NCI-H1417 (cell line): ENCODE data around the gene DTWD2.
"Not testable (repeated sequence)": the region's sequence is repeated elsewhere in the genome, so short reads cannot be mapped to it uniquely, and the experiment has no call there.

Source experiments
- DNase-seq, 3 experiments: peaks; one replicate each; lab custom pipeline; 2025; lab: John Stamatoyannopoulos, UW

DTWD2 gene

DNA sequence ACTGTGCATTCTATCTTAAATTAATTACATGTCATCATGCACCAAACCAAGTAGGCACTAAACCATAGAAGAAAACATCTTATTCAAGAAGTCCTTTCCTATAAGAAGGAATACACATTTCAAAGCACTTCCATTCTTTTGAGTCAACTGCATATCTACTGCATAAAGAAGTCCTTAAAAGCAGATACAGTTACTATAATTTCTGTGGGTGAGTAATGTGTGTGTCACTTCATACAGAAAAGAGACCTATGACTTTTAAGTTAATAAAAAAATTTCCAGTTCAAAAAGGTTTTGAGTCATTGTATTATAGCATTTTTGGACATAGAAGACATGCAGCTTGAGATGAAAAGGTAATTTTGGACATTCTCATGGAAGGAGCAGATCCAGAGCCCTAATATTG lies 125.0 kb downstream of the DTWD2 start:
- no peak for DNase-seq

DNA sequence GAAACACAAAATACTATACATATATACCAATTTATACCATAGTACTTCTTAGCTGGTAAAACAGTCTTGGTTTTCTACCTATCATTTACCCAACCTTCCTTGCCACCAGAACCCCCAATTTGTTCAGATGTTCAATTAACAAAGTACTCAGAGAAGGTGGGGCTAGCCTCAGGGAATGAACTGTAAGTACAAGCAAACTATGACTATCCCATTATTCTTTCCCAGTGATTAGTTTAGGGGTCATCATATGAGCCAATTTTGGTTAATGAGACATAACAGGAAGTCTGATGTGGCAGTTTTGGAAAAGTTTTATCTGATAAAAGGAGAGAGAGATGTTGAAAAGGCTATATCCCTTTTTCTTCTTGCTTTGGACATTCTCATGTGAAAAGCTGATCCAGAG lies 125.8 kb downstream of the DTWD2 start:
- no peak for DNase-seq

DNA sequence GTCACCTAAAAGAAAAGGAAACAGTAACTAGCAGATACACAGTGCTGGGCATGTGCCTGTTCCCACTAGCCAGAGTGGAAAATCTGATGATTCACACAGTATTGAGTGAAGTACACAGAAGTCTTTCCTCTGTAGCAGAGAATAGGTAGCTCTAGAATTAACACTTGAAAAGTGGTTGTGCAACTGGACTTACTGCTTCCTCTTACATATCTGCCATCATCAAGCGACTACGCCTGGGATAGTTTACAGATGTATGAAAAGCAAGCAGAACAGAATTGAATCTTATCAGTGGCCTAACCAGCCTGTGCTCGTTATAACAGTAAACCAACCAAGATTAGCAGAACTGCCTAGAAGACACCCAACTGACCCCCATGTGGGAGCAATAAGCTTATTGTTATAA lies 130.6 kb downstream of the DTWD2 start:
- no peak for DNase-seq

DNA sequence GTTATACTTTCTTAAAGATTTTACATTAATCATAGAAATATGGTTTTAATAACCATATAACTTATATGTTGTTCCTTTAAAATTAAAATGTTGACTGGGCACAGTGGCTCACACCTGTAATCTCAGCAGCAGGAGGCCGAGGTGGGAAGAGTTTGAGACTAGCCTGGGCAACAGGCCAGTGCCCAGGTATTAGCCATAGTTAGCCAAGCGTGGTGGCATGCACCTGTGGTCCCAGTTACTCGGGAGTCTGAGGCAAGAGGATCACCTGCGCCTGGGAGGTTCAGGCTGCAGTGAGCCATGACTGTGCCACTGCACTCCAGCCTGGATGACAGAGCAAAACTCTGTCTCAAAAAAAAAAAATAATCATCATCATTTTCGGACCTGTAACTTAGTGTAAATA lies 133.5 kb downstream of the DTWD2 start:
- no peak for DNase-seq

DNA sequence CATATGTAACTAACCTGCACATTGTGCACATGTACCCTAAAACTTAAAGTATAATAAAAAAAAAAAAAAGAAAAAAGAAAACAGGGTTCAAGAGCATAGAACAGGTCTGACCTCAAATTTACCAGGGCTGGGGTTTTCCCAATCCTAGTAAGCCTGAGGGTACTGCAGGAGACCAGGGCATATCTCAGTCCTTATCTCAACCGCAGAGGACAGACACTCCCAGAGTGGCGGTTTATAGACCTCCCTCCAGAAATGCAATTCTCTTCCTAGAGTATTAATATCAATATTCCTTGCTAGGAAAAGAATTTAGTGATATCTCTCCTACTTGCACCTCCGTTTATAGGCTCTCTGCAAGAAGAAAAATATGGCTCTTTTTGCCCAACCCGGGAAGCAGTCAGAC lies 136.6 kb downstream of the DTWD2 start:
- DNase-seq: not testable (repeated sequence)

DNA sequence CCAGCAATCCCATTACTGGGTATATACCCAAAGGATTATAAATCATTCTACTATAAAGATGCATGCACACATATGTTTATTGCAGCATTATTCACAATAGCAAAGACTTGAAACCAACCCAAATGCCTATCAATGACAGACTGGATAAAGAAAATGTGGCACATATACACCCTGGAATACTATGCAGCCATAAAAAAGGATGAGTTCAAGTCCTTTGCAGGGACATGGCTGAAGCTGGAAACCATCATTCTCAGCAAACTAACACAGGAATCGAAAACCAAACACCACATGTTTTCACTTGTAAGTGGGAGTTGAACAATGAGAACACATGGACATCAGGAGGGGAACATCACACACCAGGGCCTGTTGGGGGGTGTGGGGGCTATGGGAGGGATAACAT lies 138.8 kb downstream of the DTWD2 start:
- not testable (repeated sequence) for DNase-seq

GRCh38 chr5:118844351-118844750 lies 144.0 kb downstream of the DTWD2 start:
- DNase-seq: no peak

DNA sequence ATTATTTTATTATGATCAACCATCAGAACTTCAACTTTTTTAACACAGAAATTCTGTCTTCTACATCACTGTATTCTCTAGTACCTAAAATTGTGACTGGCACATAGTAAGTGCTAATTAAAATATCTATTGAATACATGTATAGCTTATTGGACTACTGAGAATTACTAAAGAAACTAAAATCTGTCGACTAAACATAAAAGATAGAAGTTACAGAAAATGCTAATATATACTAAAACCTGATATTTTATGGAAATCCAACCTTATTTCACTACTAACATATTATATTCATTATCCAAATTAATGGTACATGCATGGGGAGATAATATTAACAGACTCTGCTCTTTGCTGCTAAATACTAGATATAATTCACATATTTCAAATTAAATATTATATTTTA lies 153.6 kb downstream of the DTWD2 start:
- no peak for DNase-seq

GRCh38 chr5:118832974-118833373 lies 155.4 kb downstream of the DTWD2 start:
- DNase-seq: no peak

GRCh38 chr5:118825226-118825625 lies 163.1 kb downstream of the DTWD2 start:
- no peak for DNase-seq

GRCh38 chr5:118818604-118819003 lies 169.7 kb downstream of the DTWD2 start:
- DNase-seq: no peak

- no peak for DNase-seq
These were observed 179.9 kb downstream of the DTWD2 start for GRCh38 chr5:118808441-118808840.

DNA sequence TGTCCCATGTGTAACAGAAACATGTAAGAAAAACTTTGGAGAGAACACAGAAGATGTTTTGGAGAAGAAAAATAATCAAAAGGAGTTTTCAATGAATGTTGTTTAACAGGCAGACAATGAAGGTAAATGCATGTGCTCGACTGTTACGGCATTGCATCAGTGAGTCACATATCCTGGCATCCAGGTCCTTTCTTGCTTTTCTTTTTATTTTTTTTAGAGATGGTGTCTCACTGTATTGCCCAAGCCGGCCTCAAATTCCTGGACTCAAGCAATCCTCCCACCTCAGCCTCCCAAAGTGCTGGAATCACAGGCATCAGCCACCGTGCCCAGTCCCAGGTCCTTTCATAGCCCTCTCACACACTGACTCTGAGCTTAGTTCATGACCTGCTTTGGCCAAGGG lies 181.8 kb downstream of the DTWD2 start:
- no peak for DNase-seq

GRCh38 chr5:118802335-118802734 lies 186.0 kb downstream of the DTWD2 start:
- no peak for DNase-seq

- DNase-seq: no peak
These were observed 192.3 kb downstream of the DTWD2 start for GRCh38 chr5:118796081-118796480.

- DNase-seq: no peak
These were observed 194.1 kb downstream of the DTWD2 start for GRCh38 chr5:118794281-118794680.

- DNase-seq: no peak
These were observed 194.7 kb downstream of the DTWD2 start for GRCh38 chr5:118793652-118794051.

- no peak for DNase-seq
These were observed 195.3 kb downstream of the DTWD2 start for GRCh38 chr5:118793091-118793490.

- peak; percentile 14 to 62 (median 29) for DNase-seq
These were observed 196.2 kb downstream of the DTWD2 start for GRCh38 chr5:118791926-118792734.

DNA sequence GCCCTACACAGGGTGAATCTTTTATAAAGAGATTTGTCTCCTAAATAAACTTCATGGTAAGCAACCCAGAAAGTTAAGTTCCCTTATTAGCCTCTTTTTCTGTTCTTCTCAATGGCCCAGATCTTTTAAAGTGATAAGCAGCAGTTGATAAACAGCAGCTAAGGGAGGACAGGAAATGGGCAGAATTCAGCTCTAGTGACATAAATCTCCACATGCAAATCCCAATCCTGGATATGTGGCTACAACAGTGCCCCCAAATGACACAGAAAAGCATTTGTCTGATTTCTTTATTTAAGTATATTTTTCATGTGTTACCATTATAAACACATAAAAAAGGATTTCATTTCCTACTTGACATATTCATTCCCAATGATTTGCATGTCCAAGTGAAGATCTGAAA lies 199.0 kb downstream of the DTWD2 start:
- peak in 1 of 3 experiments; percentile 2 for DNase-seq

DNA sequence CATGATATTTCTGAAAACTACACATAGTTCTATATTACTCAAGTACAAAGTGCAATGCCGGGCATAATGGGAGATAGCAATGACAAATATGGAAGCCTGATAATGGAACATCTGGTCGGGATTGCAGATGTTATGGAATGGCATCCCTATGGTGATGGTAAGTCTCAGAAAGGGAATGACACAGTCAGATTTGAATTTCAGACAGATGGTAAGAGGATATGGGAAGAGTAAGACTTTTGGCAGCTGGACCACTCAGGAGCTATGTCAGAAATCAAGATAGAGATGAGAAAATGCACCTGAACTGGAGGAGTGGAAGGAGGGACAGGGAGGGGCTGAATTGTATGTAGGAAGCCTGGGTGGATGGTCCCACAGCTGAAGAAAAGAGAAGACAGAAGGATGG lies 200.0 kb downstream of the DTWD2 start:
- DNase-seq: no peak
